Germinal center (tissue), 1 donor: ENCODE data around the gene OR2F2.

ENCODE experiments used
- DNase-seq: peaks from one replicate; pipeline ENCODE4 v3.0.0; 2012; ENCODE audit warnings: mixed read lengths, low spot score

The OR2F2 gene

GRCh38 chr7:143914938-143915652 lies 19.9 kb upstream of the OR2F2 start:
- DNase-seq, result no peak

GRCh38 chr7:143924851-143925250 lies 10.2 kb upstream of the OR2F2 start:
- DNase-seq, result no peak

- DNase-seq, result no peak
These were observed 5.7 kb upstream of the OR2F2 start for GRCh38 chr7:143929224-143929920.

- no peak for DNase-seq
These were observed 3.3 kb upstream of the OR2F2 start for GRCh38 chr7:143931739-143932138.

- DNase-seq, result no peak
These were observed 1.3 kb downstream of the OR2F2 start for GRCh38 chr7:143936087-143937009.

GRCh38 chr7:143938379-143939243 lies 3.6 kb downstream of the OR2F2 start:
- no peak for DNase-seq

GRCh38 chr7:143945423-143945822 lies 10.4 kb downstream of the OR2F2 start:
- no peak for DNase-seq

- DNase-seq, result no peak
These were observed 12.1 kb downstream of the OR2F2 start for GRCh38 chr7:143947111-143947510.

GRCh38 chr7:143948733-143949132 lies 13.7 kb downstream of the OR2F2 start:
- no peak for DNase-seq

- DNase-seq, result no peak
These were observed 18.4 kb downstream of the OR2F2 start for GRCh38 chr7:143953421-143953820.

- DNase-seq, result no peak
These were observed 19.1 kb downstream of the OR2F2 start for GRCh38 chr7:143954135-143954534.

GRCh38 chr7:143954544-143954943 lies 19.5 kb downstream of the OR2F2 start, which contains the start of gene OR2F1:
Gene OR2F1 (plus strand): TSS chr7:143954844. CDS start chr7:143959971, 5,127 bp downstream.
- DNase-seq, result no peak

- DNase-seq, result no peak
These were observed 23.7 kb downstream of the OR2F2 start for GRCh38 chr7:143958781-143959180.

- DNase-seq, result no peak
These were observed 26.0 kb downstream of the OR2F2 start for GRCh38 chr7:143960813-143961610.

GRCh38 chr7:143965280-143965679 lies 30.2 kb downstream of the OR2F2 start:
- no peak for DNase-seq

GRCh38 chr7:143967398-143967797 lies 32.4 kb downstream of the OR2F2 start:
- no peak for DNase-seq

- DNase-seq, result no peak
These were observed 38.9 kb downstream of the OR2F2 start for GRCh38 chr7:143973870-143974416.

GRCh38 chr7:143974459-143974858 lies 39.4 kb downstream of the OR2F2 start:
- DNase-seq, result no peak

- no peak for DNase-seq
These were observed 40.6 kb downstream of the OR2F2 start for GRCh38 chr7:143975617-143976016.

- no peak for DNase-seq
These were observed 43.6 kb downstream of the OR2F2 start for GRCh38 chr7:143978585-143978984.
